Epithelial cell of proximal tubule (primary cell): Measurements from ENCODE around the gene MAMDC2. TPM values are rescaled to one million over a fixed set of nuclear protein-coding genes. Genes with fewer than 3 reads are reported as not detected.

Source experiments
- DNase-seq: peaks from one replicate; pipeline ENCODE4 v3.0.0-alpha.2; 2011; ENCODE audit warnings: low read depth
- H3K4me3 ChIP-seq: 2 replicates; pipeline ENCODE4 v1.5.1; 2011; ENCODE audit warnings: low read depth, mild to moderate bottlenecking, low read length
- CTCF ChIP-seq: conservative IDR thresholded peaks from 2 replicates; pipeline ENCODE4 v1.5.1; 2012; ENCODE audit warnings: low read depth, mild to moderate bottlenecking, low read length
- total RNA-seq: library from RNA; depleted of rRNA; stranded (reverse); fragments of >200 nt; gene quantifications from 2 replicates; pipeline ENCODE4 v1.2.3, GENCODE V29; 2015

The MAMDC2 gene
- total RNA-seq, 1 donor from 2014 or later, result 5.5 TPM

DNA sequence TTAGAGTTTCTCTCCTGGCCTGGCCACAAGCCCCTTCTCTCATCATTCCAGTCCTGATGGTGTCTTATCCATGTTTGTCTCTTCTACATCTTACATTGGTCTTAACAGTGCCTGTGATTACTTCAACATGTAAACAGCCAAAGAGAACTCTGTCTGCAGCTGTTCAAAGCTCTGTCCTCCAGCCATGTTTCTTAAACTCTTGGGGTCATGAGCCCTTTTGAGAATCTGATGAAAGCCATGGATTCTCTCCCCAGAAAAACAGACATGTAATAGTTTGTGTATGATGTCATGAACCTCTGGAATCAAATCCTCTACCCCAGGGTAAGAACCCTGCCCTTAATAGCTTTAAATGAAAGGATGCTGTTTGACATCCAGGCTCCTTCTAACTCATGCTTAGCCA, 30.1 kb downstream of the MAMDC2 start:
- H3K4me3 ChIP-seq, result no peak overlapping the region
- DNase-seq, result no peak
- no peak for TF ChIP-seq CTCF

DNA sequence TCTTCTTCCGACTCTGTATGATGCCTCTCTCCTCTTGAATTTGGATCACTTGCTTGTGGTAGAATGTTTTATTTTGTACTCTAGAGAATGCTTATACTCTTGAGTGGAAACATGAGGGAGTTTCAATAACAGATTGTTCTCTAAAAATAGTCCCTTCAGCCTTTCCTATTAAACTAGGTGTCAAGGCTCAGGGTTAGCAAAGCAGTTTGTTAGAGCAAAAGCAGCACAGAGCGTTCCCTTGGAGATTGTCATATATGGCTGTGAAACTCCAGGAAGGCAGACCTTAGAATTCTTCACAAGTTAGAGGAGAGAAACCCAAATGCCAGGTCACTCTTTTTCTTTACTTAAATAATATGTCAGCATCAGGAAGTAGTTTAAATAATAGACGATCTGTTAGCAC, 33.0 kb downstream of the MAMDC2 start:
- no peak overlapping the region for H3K4me3 ChIP-seq
- DNase-seq, result no peak
- no peak for TF ChIP-seq CTCF

DNA sequence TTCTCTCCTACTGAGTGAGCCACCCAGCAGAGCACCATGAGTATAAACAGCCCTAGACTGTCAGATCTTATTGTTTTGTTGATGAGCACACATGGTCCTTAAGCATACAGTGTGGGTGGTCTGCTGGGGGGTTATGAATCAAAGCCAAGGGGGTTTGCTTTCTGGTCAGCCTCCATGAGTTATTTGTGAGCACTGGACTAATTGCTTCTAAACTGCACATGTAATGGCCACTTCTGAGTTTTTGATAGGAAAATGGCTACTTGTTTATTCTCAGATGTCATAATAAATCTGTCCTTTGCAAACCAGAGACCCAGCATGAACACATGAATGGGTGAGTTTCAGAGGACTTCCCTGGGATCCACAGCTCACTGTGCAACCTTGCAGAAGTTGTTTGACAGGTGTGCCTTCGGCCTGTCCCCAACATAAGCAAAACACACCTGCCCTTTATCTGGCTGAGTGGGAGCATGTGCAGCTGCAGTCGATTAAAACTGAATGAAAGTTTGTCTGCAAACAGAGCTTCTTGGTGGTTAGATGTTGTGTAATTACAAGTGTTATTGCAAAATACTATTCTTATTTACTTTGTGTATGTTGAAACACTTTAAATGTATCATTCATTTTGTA, 35.9 kb downstream of the MAMDC2 start:
- no peak for DNase-seq
- TF ChIP-seq CTCF, result no peak
- no peak overlapping the region for H3K4me3 ChIP-seq

- DNase-seq, result no peak
- H3K4me3 ChIP-seq, result no peak overlapping the region
- no peak for TF ChIP-seq CTCF
These were observed 37.0 kb downstream of the MAMDC2 start for GRCh38 chr9:70080481-70081119.

DNA sequence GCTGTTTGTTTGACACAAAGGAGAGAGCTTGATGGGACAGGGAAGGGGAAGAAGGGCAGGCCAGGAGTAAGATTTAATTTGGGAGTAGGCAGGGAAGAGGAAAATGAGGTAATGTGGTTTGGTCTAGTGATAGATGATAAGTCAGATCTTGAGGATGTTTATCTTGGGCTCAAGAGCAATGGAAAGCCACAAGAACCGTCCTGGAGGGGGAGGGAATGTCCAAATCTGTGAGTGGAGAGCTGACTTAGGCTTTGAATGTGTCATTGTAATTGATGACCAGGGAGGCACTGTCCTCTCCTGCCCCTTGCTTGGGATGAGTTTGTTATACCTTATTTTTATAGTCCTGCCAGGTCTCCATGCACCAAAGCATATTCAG, 37.5 kb downstream of the MAMDC2 start:
- DNase-seq, result no peak
- no peak overlapping the region for H3K4me3 ChIP-seq

DNA sequence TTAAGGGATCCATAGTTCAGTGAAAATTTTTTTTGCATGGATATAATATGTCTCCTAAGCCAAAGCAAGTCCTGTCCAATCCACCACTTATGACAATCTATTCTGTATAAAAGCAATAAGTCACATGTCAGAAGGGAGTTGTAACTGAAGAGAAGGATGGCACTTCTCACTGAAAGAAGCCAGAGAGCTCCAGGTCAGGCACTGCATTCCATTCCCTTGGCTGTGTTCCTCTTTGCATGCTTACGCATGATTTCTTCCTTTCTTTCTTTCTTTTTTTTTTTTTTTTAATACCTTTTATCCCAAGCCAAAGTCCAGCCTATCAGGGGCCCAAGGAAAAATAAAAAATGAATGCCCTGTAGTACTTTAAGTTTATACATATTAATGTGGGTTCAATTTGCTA, 39.8 kb downstream of the MAMDC2 start:
- DNase-seq, result no peak
- no peak overlapping the region for H3K4me3 ChIP-seq
- TF ChIP-seq CTCF, result no peak

More for the DNA sequence above, 37.5 kb downstream of the MAMDC2 start:
- TF ChIP-seq CTCF, result no peak

DNA sequence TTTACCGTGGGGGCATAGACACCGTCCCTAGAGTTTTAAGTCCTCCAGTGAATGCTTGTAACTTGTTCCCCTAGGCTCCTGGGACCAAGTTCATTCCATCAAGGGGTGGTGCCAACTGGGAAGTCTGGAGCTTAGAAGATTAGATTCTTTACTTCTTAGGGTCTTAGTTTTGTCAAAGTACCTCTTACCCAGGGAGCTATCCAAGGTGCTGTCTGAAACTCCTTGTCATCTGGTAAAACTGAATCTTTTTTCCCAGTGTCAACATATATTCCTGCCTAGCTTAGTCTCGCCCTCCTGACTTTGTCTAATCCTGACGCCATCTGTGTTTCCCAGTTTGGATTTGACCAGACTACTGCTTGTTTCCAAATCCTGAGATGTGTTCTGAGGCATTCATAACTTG, 41.6 kb downstream of the MAMDC2 start:
- DNase-seq, result no peak
- no peak for TF ChIP-seq CTCF
- no peak overlapping the region for H3K4me3 ChIP-seq
